WTC11 (cell line): ENCODE results near the gene UBR2. TPM values are rescaled to one million over a fixed set of nuclear protein-coding genes. Genes with fewer than 3 reads are reported as not detected.
A peak's percentile ranks its signal among the peaks of the same experiment; 100 is the strongest.

Experiments
- ATAC-seq: fragments of 200-7000 bp; cut with Tn5 transposase; 2 replicates; pipeline ENCODE4 v1.10.0; 2021; ENCODE audit warnings: mild to moderate bottlenecking, moderate library complexity
- CTCF ChIA-PET: fragments of 300-600 bp; sonication (Branson Sonifier 250); formaldehyde crosslinking; loops from one replicate; lab custom pipeline; 2021; ENCODE audit warnings: antibody characterized with exemption; lab: Charles Lee
- POLR2A ChIA-PET: fragments of 350-600 bp; sonication (Branson Sonifier 250); formaldehyde crosslinking; loops from one replicate; lab custom pipeline; 2021; ENCODE audit warnings: antibody characterized with exemption; lab: Charles Lee
- DNase-seq: peaks from one replicate; pipeline ENCODE4 v3.0.0; 2021; ENCODE audit warnings: low spot score
- H3K27ac Mint-ChIP-seq: 2 replicates; pipeline ENCODE4 v1.8.0; 2021; ENCODE audit warnings: mixed read lengths
- H3K27me3 Mint-ChIP-seq: 2 replicates; pipeline ENCODE4 v1.8.0; 2021; ENCODE audit warnings: low read depth, mild to moderate bottlenecking, moderate library complexity, mixed read lengths
- H3K36me3 Mint-ChIP-seq: 2 replicates; pipeline ENCODE4 v1.8.0; 2021; ENCODE audit warnings: mixed read lengths
- H3K4me1 Mint-ChIP-seq: 2 replicates; pipeline ENCODE4 v1.8.0; 2022; ENCODE audit warnings: mixed read lengths
- H3K4me3 Mint-ChIP-seq: 2 replicates; pipeline ENCODE4 v1.8.0; 2021; ENCODE audit warnings: mild to moderate bottlenecking, moderate library complexity, mixed read lengths
- H3K9me3 Mint-ChIP-seq: 2 replicates; pipeline ENCODE4 v1.8.0; 2021; ENCODE audit warnings: mixed read lengths
- ATF1 ChIP-seq: sonication (generic); formaldehyde crosslinking; IDR thresholded peaks from 2 replicates; pipeline ENCODE4 v1.8.1; 2023; ENCODE audit warnings: mild to moderate bottlenecking, moderate library complexity, missing genetic modification reagents
- CBFB ChIP-seq: sonication (generic); formaldehyde crosslinking; IDR thresholded peaks from 2 replicates; pipeline ENCODE4 v1.8.1; 2022; ENCODE audit warnings: mild to moderate bottlenecking, low read depth, missing genetic modification reagents
- GABPB1 ChIP-seq: sonication (generic); formaldehyde crosslinking; IDR thresholded peaks from 2 replicates; pipeline ENCODE4 v1.8.1; 2023; ENCODE audit warnings: mild to moderate bottlenecking, missing genetic modification reagents
- KAT7 ChIP-seq: sonication (generic); formaldehyde crosslinking; IDR thresholded peaks from 2 replicates; pipeline ENCODE4 v1.8.1; 2023; ENCODE audit warnings: missing genetic modification reagents, mild to moderate bottlenecking, borderline replicate concordance
- NFYB ChIP-seq: sonication (generic); formaldehyde crosslinking; conservative IDR thresholded peaks from 2 replicates; pipeline ENCODE4 v1.8.0; 2022; ENCODE audit warnings: low read depth, missing genetic modification reagents
- TEAD1 ChIP-seq: sonication (generic); formaldehyde crosslinking; IDR thresholded peaks from 2 replicates; pipeline ENCODE4 v1.8.0; 2022; ENCODE audit warnings: mild to moderate bottlenecking, missing genetic modification reagents
- ZNF232 ChIP-seq: sonication (generic); formaldehyde crosslinking; IDR thresholded peaks from 2 replicates; pipeline ENCODE4 v1.8.0; 2022; ENCODE audit warnings: mild to moderate bottlenecking, missing genetic modification reagents
- ZNF671 ChIP-seq: fragments of 250-450 bp; sonication (Bioruptor Pico); IDR thresholded peaks from 2 replicates; pipeline ENCODE4 v1.8.0; 2021; ENCODE audit warnings: mild to moderate bottlenecking
- total RNA-seq: library from RNA; stranded (reverse); gene quantifications from 3 replicates; pipeline ENCODE4 v1.2.3, GENCODE V29; 2021
- TF ChIP-seq, protein P1 (sequence below): sonication (generic); formaldehyde crosslinking; IDR thresholded peaks from 2 replicates; pipeline ENCODE4 v1.8.0; 2022; ENCODE audit warnings: mild to moderate bottlenecking, missing genetic modification reagents
- TF ChIP-seq, protein P2 (sequence below): sonication (generic); formaldehyde crosslinking; IDR thresholded peaks from 2 replicates; pipeline ENCODE4 v1.8.1; 2022; ENCODE audit warnings: missing genetic modification reagents, borderline replicate concordance
- TF ChIP-seq, protein P3 (sequence below): sonication (generic); formaldehyde crosslinking; IDR thresholded peaks from 2 replicates; pipeline ENCODE4 v1.8.1; 2022; ENCODE audit warnings: low read depth, mild to moderate bottlenecking, moderate library complexity, missing genetic modification reagents, borderline replicate concordance
- TF ChIP-seq, protein P4 (sequence below): sonication (generic); formaldehyde crosslinking; IDR thresholded peaks from 2 replicates; pipeline ENCODE4 v1.8.0; 2022; ENCODE audit warnings: mild to moderate bottlenecking, missing genetic modification reagents
- TF ChIP-seq, protein P5 (sequence below): sonication (generic); formaldehyde crosslinking; IDR thresholded peaks from 2 replicates; pipeline ENCODE4 v1.8.1; 2023; ENCODE audit warnings: mild to moderate bottlenecking, missing genetic modification reagents
- TF ChIP-seq, protein P6 (sequence below): fragments of 200-600 bp; IDR thresholded peaks from 2 replicates; pipeline ENCODE4 v1.8.0; 2022; ENCODE audit warnings: antibody characterized with exemption

The UBR2 gene
- total RNA-seq, 1 experiment from 2014 or later: 18.8 TPM

DNA sequence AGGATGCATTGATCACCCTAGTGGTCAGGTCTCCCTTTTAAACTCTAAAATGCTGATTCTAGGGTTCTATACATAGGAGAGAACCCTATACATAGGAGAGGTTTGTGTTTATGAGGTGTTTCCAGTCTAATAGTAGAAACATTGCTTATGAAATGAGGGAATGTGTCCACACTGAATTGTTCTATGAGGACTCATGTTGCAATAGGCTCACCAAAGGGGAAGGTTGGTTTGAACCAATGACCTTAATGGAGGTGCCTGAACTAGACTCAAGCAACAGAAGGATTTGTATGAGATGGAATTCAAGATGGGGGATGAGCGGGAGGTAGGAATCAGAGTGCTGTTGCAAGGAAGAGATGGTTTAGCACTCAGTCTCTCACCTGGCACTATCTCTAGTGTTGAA is 33.5 kb upstream of the UBR2 start (continued):
- TF ChIP-seq, protein P1, sequence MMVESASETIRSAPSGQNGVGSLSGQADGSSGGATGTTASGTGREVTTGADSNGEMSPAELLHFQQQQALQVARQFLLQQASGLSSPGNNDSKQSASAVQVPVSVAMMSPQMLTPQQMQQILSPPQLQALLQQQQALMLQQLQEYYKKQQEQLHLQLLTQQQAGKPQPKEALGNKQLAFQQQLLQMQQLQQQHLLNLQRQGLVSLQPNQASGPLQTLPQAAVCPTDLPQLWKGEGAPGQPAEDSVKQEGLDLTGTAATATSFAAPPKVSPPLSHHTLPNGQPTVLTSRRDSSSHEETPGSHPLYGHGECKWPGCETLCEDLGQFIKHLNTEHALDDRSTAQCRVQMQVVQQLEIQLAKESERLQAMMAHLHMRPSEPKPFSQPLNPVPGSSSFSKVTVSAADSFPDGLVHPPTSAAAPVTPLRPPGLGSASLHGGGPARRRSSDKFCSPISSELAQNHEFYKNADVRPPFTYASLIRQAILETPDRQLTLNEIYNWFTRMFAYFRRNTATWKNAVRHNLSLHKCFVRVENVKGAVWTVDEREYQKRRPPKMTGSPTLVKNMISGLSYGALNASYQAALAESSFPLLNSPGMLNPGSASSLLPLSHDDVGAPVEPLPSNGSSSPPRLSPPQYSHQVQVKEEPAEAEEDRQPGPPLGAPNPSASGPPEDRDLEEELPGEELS (CRISPR knock-in tag): no peak
- TF ChIP-seq, protein P2, sequence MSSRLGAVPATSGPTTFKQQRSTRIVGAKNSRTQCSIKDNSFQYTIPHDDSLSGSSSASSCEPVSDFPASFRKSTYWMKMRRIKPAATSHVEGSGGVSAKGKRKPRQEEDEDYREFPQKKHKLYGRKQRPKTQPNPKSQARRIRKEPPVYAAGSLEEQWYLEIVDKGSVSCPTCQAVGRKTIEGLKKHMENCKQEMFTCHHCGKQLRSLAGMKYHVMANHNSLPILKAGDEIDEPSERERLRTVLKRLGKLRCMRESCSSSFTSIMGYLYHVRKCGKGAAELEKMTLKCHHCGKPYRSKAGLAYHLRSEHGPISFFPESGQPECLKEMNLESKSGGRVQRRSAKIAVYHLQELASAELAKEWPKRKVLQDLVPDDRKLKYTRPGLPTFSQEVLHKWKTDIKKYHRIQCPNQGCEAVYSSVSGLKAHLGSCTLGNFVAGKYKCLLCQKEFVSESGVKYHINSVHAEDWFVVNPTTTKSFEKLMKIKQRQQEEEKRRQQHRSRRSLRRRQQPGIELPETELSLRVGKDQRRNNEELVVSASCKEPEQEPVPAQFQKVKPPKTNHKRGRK: no peak
- TF ChIP-seq ATF1 (CRISPR knock-in tag): no peak
- TF ChIP-seq NFYB (CRISPR knock-in tag): no peak
- TF ChIP-seq, all 79 proteins: peak for 0

DNA sequence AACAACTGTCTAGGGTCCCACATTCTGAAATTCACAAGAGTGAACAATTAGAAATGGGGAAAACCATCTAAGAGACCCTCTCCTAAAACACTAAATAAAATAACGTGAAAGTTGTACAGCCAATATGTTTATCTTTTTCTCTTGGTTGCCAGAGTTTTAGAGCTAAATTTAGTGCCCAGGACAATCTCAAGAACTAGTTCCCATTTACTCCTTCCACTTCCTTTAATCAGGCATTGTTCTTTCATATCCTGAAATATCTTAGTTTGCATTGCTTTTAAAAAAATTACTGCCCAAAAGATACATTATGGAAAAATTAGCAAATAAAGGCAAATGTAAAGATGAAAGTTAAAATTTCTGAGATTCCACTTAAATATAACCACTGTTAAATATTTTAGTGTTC is 33.1 kb upstream of the UBR2 start:
- TF ChIP-seq KAT7 (CRISPR knock-in tag) (no peak), ZNF232 (CRISPR knock-in tag) (no peak), TEAD1 (CRISPR knock-in tag) (no peak), ZNF671 (CRISPR knock-in tag) (no peak), GABPB1 (CRISPR knock-in tag) (no peak), CBFB (CRISPR knock-in tag) (no peak)
- TF ChIP-seq, protein P3, sequence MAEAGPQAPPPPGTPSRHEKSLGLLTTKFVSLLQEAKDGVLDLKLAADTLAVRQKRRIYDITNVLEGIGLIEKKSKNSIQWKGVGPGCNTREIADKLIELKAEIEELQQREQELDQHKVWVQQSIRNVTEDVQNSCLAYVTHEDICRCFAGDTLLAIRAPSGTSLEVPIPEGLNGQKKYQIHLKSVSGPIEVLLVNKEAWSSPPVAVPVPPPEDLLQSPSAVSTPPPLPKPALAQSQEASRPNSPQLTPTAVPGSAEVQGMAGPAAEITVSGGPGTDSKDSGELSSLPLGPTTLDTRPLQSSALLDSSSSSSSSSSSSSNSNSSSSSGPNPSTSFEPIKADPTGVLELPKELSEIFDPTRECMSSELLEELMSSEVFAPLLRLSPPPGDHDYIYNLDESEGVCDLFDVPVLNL (CRISPR knock-in tag): no peak
- TF ChIP-seq, protein P4, sequence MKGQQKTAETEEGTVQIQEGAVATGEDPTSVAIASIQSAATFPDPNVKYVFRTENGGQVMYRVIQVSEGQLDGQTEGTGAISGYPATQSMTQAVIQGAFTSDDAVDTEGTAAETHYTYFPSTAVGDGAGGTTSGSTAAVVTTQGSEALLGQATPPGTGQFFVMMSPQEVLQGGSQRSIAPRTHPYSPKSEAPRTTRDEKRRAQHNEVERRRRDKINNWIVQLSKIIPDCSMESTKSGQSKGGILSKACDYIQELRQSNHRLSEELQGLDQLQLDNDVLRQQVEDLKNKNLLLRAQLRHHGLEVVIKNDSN (CRISPR knock-in tag): no peak
- TF ChIP-seq, all 79 proteins: peak for 0
- ChIA-PET POLR2A (no interaction called here), CTCF (interaction anchor here (1.1 to 1.6 kb wide), 3 partner anchors 18 to 270 kb away, joined by 3 to 7 read pairs (median 3); no protein-coding TSS in a partner anchor)
- H3K4me1 Mint-ChIP-seq: no peaks in the 10 kb centered on the region
- H3K9me3 Mint-ChIP-seq: no peaks in the 10 kb centered on the region
- H3K36me3 Mint-ChIP-seq: no peaks in the 10 kb centered on the region
- ATAC-seq: no peak
- DNase-seq: no peak
- H3K27me3 Mint-ChIP-seq: no peaks in the 10 kb centered on the region
- H3K27ac Mint-ChIP-seq: no peak overlapping the region
- H3K4me3 Mint-ChIP-seq: no peak overlapping the region

DNA sequence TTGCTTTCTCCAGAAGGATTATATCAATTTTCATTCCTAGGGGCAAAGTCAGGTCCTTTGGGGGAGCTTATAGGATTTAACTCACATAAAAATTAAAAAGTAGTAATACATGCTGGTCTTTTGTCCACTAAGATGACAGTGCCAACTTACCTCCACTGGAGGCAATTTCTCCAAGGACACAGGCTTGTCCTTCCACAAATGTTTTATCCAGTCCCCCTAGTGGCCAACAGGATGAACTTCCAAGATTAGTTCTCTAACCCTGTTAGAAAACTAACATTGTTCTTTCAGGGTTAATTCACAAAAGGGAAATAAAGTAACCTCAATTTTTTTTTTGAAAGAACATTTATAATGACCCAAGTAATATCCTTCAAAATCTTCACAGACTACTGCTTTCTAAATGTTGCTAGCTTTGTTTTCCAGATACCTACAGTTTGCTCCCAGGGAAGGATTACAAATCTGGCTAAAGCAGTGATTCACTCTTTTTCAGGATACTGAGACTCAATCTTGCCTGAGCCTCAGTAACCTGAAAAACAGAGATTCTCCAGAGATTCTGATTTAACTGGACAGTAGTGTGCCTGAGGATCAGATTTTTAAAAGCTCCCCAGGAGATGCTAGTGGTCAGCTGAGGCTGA is 31.7 kb upstream of the UBR2 start:
- no peak for DNase-seq
- TF ChIP-seq, protein P5, sequence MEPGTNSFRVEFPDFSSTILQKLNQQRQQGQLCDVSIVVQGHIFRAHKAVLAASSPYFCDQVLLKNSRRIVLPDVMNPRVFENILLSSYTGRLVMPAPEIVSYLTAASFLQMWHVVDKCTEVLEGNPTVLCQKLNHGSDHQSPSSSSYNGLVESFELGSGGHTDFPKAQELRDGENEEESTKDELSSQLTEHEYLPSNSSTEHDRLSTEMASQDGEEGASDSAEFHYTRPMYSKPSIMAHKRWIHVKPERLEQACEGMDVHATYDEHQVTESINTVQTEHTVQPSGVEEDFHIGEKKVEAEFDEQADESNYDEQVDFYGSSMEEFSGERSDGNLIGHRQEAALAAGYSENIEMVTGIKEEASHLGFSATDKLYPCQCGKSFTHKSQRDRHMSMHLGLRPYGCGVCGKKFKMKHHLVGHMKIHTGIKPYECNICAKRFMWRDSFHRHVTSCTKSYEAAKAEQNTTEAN (CRISPR knock-in tag): no peak
- TF ChIP-seq, protein P6, sequence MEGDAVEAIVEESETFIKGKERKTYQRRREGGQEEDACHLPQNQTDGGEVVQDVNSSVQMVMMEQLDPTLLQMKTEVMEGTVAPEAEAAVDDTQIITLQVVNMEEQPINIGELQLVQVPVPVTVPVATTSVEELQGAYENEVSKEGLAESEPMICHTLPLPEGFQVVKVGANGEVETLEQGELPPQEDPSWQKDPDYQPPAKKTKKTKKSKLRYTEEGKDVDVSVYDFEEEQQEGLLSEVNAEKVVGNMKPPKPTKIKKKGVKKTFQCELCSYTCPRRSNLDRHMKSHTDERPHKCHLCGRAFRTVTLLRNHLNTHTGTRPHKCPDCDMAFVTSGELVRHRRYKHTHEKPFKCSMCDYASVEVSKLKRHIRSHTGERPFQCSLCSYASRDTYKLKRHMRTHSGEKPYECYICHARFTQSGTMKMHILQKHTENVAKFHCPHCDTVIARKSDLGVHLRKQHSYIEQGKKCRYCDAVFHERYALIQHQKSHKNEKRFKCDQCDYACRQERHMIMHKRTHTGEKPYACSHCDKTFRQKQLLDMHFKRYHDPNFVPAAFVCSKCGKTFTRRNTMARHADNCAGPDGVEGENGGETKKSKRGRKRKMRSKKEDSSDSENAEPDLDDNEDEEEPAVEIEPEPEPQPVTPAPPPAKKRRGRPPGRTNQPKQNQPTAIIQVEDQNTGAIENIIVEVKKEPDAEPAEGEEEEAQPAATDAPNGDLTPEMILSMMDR: peak; percentile 74
- Mint-ChIP-seq H3K9me3 (no peaks in the 10 kb centered on the region), H3K4me1 (no peaks in the 10 kb centered on the region), H3K4me3 (no peak overlapping the region), H3K27ac (no peak overlapping the region), H3K27me3 (no peaks in the 10 kb centered on the region), H3K36me3 (no peaks in the 10 kb centered on the region)
- ChIA-PET CTCF (interaction anchor here (0.7 to 2.4 kb wide), 6 partner anchors 15 to 271 kb away, joined by 3 to 7 read pairs (median 3); no protein-coding TSS in a partner anchor), POLR2A (no interaction called here)
- ATAC-seq: peak; percentile 74
